ENCODE measurements around the gene MMP24.

- TF ChIP-seq, protein P1, sequence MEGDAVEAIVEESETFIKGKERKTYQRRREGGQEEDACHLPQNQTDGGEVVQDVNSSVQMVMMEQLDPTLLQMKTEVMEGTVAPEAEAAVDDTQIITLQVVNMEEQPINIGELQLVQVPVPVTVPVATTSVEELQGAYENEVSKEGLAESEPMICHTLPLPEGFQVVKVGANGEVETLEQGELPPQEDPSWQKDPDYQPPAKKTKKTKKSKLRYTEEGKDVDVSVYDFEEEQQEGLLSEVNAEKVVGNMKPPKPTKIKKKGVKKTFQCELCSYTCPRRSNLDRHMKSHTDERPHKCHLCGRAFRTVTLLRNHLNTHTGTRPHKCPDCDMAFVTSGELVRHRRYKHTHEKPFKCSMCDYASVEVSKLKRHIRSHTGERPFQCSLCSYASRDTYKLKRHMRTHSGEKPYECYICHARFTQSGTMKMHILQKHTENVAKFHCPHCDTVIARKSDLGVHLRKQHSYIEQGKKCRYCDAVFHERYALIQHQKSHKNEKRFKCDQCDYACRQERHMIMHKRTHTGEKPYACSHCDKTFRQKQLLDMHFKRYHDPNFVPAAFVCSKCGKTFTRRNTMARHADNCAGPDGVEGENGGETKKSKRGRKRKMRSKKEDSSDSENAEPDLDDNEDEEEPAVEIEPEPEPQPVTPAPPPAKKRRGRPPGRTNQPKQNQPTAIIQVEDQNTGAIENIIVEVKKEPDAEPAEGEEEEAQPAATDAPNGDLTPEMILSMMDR (IDR thresholded peaks at IDR 0.05 in 8 of 11, conservative IDR thresholded peaks at IDR 0.05 in 3 of 11) = no peak
- TF ChIP-seq POLR2A (IDR thresholded peaks at IDR 0.05) (no peak), POLR2AphosphoS5 (IDR thresholded peaks at IDR 0.05) (no peak)
Observed at GRCh38 chr20:35298264-35298663, 71.8 kb downstream of the MMP24 start.

All from spleen (tissue), 7 donors.